ENCODE data around the gene ZNF785. TPM values are rescaled to one million over a fixed set of nuclear protein-coding genes. Genes with fewer than 3 reads are reported as not detected.
"Not testable (repeated sequence)": the region's sequence is repeated elsewhere in the genome, so short reads cannot be mapped to it uniquely, and the experiment has no call there.

ZNF785 gene
- total RNA-seq, 2 donors from 2014 or later = 10.9 to 12.6 TPM

DNA sequence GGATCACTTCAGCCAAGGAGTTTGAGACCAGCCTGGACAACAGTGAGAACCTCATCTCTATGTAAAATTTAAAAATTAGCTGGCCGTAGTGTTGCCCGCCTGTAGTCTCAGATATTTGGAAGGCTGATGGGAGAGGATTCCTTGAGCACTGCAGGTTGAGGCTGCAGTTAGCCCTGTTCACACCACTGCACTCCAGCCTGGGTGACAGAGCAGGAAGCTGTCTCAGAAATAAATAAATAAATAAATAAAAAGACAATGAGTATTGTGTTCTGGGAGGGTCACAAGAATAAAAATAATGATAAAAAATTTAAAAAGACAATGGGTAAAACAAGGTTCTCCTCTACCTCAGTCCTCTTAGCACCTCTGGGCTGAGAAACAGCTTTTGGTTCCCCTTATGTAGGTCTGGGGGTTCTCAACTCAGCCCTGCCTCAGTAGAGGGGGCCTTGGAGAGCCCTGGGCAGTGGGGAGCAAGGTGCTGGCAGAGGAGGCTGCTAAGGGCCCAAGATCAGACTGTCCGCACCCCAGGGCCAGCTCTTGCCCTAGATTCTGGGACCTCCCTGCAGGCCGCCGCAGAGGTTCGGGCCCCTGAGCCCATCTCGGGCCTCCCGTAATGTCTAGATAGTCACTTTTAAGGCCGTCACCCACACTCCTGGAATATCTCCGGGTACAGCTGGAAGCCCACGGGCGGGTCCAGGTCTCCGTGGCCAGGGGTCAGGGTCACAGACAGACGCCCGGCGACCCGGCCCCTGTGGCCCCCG, 30.8 kb downstream of the ZNF785 start:
- H3K27me3 Mint-ChIP-seq (ENCODE audit: low read depth) = no peaks in the 10 kb centered on the region
- ATAC-seq (replicated peaks in 1 of 2) (no peak), DNase-seq (no peak)
- H3K4me1 Mint-ChIP-seq (ENCODE audit: low read depth) = peaks cover 69% of the 10 kb centered on the region
- peaks cover 3 to 10% of the 10 kb centered on the region in 2 donors for H3K36me3 Mint-ChIP-seq (ENCODE audit: insufficient read depth in 2 of 2)
- H3K4me3 Mint-ChIP-seq = no peak overlapping the region
- H3K9me3 Mint-ChIP-seq = no peaks in the 10 kb centered on the region
- H3K27ac Mint-ChIP-seq = no peak overlapping the region

DNA sequence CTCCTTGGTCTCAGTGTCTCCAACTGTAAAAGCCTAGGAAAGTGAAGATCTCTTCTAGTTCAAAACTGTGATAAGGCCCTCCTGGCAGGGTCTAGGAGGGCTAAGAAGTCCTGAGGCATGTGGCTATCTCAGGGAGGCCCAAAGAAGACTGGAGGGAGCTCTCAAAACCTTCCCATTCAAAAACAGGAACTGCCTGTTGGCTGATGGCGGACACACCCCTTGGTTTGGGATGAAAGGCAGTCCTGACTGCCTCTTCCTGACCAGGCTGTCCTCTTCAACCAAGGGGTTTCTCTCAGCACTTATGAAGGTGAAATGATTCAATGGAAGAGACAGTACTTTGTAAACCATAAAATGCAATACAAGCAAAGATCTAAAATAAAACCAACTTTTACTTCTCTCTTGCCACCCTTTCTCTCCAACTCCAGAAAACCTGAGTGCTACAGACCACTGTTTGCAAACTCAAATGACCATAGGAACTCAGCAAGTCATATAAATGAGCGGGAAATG, 32.1 kb downstream of the ZNF785 start:
- H3K4me3 Mint-ChIP-seq = peak overlapping the region in 1 of 2 donors; percentile 6
- DNase-seq = no peak
- peaks cover 3 to 7% of the 10 kb centered on the region in 2 donors for H3K36me3 Mint-ChIP-seq (ENCODE audit: insufficient read depth in 2 of 2)
- peaks cover 61% of the 10 kb centered on the region for H3K4me1 Mint-ChIP-seq (ENCODE audit: low read depth)
- H3K27me3 Mint-ChIP-seq (ENCODE audit: low read depth) = no peaks in the 10 kb centered on the region
- H3K9me3 Mint-ChIP-seq = no peaks in the 10 kb centered on the region
- H3K27ac Mint-ChIP-seq = peak overlapping the region; percentile 57
- no peak for ATAC-seq (replicated peaks in 1 of 2)

DNA sequence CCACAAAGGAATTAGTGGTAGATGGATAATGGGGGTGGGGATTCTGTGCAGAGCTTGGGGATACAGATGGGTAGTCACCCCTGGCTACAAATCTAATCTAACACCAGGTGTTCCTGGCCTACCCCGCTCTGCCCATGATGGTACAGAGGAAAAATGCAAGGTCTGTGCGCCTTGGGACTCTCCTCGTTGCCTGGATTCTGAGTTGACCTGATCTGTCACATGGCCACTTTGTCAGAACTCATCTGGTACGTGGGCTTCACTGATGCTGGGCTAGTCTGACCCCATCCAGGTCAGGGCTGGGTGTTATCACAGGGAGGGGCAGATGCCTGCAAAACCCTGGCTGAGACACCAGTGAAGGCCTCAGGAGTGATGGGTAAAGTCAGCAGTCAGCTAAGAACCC, 32.5 kb downstream of the ZNF785 start:
- Mint-ChIP-seq H3K36me3 (ENCODE audit: insufficient read depth in 2 of 2) (peaks cover 3 to 7% of the 10 kb centered on the region in 2 donors), H3K4me1 (ENCODE audit: low read depth) (peaks cover 60% of the 10 kb centered on the region), H3K4me3 (peak overlapping the region in 1 of 2 donors; percentile 62), H3K9me3 (no peaks in the 10 kb centered on the region), H3K27ac (peak overlapping the region; percentile 88), H3K27me3 (ENCODE audit: low read depth) (no peaks in the 10 kb centered on the region)
- no peak for DNase-seq
- ATAC-seq (replicated peaks in 1 of 2) = no peak

DNA sequence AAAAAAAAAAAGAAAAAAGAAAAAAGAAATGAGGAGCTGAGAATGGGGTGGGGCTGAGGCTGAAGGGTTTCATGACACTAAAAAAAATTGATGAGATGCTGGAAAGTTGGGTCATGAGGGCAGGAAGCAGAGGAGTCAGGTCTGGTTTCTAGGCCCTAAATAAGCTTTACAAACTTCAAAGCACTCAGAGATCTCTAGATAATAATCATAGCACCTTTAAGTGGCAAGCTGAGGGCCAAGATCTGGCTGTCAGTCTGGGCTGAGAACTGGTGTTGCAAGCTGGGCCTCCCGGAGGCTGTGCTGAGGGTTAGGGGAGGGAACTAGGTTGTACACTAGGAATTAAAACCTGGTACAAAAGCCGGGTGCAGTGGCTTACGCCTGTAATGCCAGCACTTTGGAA, 33.7 kb downstream of the ZNF785 start:
- peak; percentile 82 to 88 for ATAC-seq (replicated peaks in 1 of 2)
- Mint-ChIP-seq H3K27me3 (ENCODE audit: low read depth) (no peaks in the 10 kb centered on the region), H3K27ac (peak overlapping the region; percentile 88), H3K36me3 (ENCODE audit: insufficient read depth in 2 of 2) (peaks cover 3 to 5% of the 10 kb centered on the region in 2 donors), H3K9me3 (no peaks in the 10 kb centered on the region), H3K4me3 (peak overlapping the region; percentile 74 to 81), H3K4me1 (ENCODE audit: low read depth) (peaks cover 54% of the 10 kb centered on the region)
- DNase-seq = peak; percentile 40 to 53

DNA sequence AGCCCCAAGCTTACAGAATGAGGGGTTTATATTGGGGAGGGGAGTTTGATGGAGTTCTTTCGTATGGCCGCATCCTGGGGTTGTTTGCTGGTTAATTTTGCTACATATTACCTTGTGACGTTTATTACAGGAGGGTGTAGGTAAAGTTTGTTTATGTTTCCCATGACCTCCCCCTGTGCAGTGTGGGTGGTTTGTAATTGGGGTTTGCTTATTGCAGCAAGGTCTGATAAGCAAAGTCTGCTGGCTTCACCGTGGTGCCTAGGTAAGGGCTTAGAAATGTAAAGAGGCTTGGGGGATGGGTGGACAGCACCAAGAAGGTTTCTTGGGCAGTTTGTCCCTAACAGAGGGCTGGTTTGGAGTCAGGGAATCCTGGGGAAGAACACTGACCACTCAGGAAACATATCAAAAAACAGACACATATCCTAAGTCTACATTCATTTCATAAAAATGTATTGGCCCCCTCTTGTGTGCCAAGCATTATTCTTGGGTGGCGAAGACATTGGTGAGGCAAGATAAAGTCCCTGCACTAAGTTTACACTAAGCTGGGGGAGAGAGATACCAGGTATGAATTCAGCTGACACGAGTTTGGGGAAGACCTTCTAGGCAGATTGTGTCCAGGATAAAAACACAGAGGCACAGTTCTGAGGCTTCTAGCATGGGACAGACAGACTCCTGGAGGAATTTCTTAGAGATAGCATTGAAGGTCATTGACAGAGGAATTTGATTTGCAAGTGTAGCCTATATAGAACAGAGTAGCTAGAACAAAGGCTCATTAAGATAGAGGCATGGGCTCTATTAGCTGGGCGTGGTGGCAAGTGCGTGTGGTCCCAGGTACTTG, 36.9 kb downstream of the ZNF785 start:
- DNase-seq (no peak), ATAC-seq (replicated peaks in 1 of 2) (no peak)
- no peak overlapping the region for H3K27ac Mint-ChIP-seq
- peaks cover 0 to 3% of the 10 kb centered on the region in 2 donors for H3K36me3 Mint-ChIP-seq (ENCODE audit: insufficient read depth in 2 of 2)
- H3K4me3 Mint-ChIP-seq = no peak overlapping the region
- peaks cover 32% of the 10 kb centered on the region for H3K4me1 Mint-ChIP-seq (ENCODE audit: low read depth)
- H3K9me3 Mint-ChIP-seq = no peaks in the 10 kb centered on the region
- H3K27me3 Mint-ChIP-seq (ENCODE audit: low read depth) = no peaks in the 10 kb centered on the region

DNA sequence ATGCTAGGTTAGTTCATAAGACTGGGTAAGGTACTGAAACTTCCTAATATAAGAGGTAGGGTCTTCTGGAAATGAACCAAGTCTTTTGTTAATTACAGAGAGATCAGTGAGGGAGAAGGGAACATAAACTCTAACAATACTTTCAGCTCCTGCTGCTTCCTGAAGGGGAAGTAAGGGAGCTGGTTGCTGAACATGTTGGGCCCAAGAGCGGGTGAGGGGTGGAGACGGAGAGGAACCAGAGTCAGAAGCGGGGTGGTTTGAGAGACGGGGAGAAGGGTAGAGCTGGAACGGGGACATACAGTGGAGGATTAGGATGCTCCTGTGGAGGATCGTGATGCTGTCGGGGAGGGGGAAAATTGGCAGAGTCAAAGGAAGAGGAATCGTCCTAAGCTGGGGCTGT, 39.4 kb downstream of the ZNF785 start:
- ATAC-seq (replicated peaks in 1 of 2) = no peak
- Mint-ChIP-seq H3K27ac (no peak overlapping the region), H3K9me3 (no peaks in the 10 kb centered on the region), H3K36me3 (ENCODE audit: insufficient read depth in 2 of 2) (no peaks in the 10 kb centered on the region), H3K4me3 (no peak overlapping the region), H3K4me1 (ENCODE audit: low read depth) (peaks cover 7% of the 10 kb centered on the region), H3K27me3 (ENCODE audit: low read depth) (no peaks in the 10 kb centered on the region)
- no peak for DNase-seq

DNA sequence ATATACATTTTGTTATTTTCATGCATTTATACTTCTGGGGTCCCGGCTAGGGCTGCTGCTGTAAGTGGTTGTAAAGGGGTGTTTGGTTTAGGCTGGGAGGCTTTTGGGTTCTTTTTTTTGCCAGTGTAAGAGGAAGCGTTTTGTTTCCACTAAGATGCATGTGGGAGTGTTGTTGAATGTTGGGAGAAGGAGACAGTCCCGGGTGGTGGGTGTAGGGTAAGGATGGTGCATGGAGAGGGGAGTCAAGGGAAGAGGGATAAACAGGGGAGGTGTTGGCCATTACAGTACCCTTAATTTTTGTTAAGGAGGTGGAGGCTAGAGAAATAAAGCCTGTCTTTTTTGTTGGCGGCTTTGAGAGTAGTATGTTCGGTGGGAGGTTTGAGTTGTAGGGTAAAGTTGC, 42.4 kb downstream of the ZNF785 start:
- Mint-ChIP-seq H3K4me3 (no peak overlapping the region), H3K27ac (no peak overlapping the region), H3K9me3 (no peaks in the 10 kb centered on the region), H3K27me3 (ENCODE audit: low read depth) (no peaks in the 10 kb centered on the region), H3K36me3 (ENCODE audit: insufficient read depth in 2 of 2) (peaks cover 0 to 2% of the 10 kb centered on the region in 2 donors), H3K4me1 (ENCODE audit: low read depth) (peaks cover 11% of the 10 kb centered on the region)
- ATAC-seq (replicated peaks in 1 of 2) (no peak), DNase-seq (no peak)

DNA sequence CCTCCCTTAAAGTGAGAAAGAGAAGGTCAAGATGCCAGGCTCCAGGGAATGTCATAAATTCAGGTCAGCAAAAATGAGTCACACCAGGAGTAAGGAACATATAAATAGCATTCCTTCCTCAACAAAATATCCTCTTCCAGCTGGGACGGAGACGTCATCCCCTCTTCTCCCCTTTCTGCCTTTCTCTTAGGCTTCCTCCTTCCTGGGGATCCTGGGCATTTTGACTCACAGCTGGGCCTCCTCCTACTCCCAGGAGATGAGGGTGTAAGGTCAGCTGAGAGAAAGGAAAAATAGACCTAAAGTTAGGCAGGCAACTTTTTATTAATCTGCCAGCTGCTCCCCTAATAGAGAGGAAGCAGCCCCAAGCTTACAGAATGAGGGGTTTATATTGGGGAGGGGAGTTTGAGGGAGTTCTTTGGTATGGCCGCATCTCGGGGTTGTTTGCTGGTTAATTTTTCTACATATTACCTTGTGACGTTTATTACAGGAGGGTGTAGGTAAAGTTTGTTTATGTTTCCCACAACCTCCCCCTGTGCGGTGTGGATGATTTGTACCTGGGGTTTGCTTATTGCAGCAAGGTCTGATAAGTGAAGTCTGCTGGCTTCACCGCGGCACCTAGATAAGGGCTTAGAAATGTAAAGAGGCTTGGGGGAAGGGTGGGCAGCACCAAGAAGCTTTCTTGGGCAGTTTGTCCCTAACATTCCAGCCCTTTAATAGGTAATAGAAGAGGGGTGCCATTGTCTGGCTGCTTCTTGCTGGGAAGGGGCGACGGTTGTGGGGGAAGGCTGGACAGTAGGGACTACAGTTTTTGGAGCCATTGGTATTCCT, 43.8 kb downstream of the ZNF785 start:
- Mint-ChIP-seq H3K4me3 (no peak overlapping the region), H3K27ac (no peak overlapping the region), H3K4me1 (ENCODE audit: low read depth) (peaks cover 25% of the 10 kb centered on the region), H3K27me3 (ENCODE audit: low read depth) (no peaks in the 10 kb centered on the region), H3K36me3 (ENCODE audit: insufficient read depth in 2 of 2) (peaks cover 2 to 5% of the 10 kb centered on the region in 2 donors), H3K9me3 (no peaks in the 10 kb centered on the region)
- DNase-seq (no peak), ATAC-seq (replicated peaks in 1 of 2) (no peak)

DNA sequence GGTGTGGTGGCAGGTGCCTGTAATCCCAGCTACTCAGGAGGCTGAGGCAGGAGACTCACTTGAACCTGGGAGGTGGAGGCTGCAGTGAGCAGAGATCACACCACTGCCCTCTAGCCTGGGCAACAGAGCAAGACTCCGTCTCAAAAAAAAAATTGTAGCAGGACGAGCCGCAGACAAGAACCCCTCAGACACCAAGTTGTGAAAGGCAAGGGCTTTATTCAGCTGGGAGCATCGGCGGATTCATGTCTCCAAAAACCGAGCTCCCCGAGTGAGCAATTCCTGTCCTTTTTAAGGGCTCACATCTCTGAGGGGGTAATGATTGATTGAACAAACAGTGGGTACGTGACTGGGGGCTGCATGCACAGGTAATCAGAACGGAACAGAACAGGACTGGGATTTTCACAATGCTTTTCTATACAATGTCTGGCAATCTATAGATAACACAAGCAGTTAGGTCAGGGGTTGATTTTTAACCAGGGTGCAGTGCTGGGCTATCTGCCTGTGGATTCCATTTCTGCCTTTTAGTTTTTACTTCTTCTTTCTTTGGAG, 44.5 kb downstream of the ZNF785 start:
- not testable (repeated sequence) for H3K36me3 Mint-ChIP-seq (ENCODE audit: insufficient read depth in 2 of 2); DNase-seq; H3K27me3 Mint-ChIP-seq (ENCODE audit: low read depth); H3K4me3 Mint-ChIP-seq; H3K27ac Mint-ChIP-seq; H3K9me3 Mint-ChIP-seq; ATAC-seq (replicated peaks in 1 of 2)
- peaks cover 32% of the 10 kb centered on the region for H3K4me1 Mint-ChIP-seq (ENCODE audit: low read depth)

DNA sequence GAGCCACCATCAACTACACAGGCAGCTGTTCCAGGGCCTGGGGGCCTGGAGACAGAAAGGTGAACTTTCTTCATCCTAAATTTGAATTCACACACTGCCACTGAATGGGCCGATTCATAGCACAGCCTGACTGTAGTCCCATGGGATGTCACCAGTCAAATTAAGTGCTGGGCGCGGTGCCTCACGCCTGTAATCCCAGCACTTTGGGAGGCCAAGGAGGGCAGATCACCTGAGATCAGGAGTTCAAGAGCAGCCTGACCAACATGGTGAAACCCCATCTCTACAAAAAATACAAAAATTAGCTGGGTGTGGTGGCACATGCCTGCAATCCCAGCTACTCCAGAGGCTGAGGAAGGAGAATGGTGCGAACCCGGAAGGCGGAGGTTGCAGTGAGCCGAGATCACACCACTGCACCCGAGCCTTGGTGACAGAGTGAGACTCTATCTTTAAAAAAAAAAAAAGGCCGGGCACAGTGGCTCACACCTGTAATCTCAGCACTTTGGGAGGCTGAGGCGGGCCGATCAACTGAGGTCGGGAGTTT, 45.4 kb downstream of the ZNF785 start:
- H3K27me3 Mint-ChIP-seq (ENCODE audit: low read depth); H3K36me3 Mint-ChIP-seq (ENCODE audit: insufficient read depth in 2 of 2); H3K9me3 Mint-ChIP-seq; H3K4me3 Mint-ChIP-seq; H3K27ac Mint-ChIP-seq; ATAC-seq (replicated peaks in 1 of 2); DNase-seq: not testable (repeated sequence)
- H3K4me1 Mint-ChIP-seq (ENCODE audit: low read depth) = peaks cover 36% of the 10 kb centered on the region

DNA sequence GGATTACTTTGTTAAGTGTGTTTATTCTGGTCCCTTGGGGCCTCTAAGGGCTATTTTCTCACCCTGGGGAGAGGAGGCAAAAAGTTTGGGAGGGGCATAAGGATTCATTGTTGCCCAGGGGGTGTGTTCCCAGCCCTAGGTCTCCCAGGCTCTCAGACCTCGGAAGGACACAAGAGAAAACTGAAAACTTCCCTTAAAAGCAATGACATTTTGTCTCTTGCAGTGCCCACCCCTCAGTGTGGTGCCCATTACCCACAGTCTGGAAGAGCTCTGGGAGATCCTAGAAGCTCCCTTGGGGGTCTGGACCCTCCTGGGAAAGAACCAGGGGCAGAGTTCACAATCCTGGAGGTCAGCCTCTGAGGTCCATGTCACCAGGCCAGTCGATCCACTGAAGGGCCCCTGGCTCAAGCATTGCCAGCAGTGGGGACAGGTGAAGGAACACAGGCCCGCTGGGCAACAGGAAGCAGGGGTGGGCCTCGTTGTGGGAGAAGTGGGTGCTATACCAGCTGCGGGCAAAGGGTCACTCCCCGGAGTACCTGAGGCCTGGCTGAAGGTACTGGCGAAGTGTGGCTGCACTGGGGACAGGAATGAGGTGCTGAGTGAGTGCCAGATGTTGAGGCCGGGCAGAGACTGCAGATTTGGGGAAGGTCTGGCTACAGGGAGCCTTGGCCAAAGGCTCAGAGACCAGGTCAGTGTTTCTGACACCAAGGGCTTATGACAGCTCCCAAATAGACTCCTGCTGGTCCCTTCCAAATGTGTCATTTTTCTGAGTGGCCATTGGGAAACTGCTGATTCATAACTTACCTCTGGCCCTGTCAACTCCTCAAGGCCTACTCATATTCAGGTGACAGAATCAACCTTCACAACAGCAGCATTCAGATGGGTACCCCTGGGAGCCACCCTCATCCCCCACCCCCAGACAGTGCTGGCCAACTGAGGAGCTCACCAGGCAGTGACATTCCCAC, 46.2 kb downstream of the ZNF785 start:
- Mint-ChIP-seq H3K36me3 (ENCODE audit: insufficient read depth in 2 of 2) (peaks cover 6 to 11% of the 10 kb centered on the region in 2 donors), H3K4me1 (ENCODE audit: low read depth) (peaks cover 36% of the 10 kb centered on the region), H3K27ac (no peak overlapping the region), H3K27me3 (ENCODE audit: low read depth) (no peaks in the 10 kb centered on the region), H3K4me3 (no peak overlapping the region), H3K9me3 (no peaks in the 10 kb centered on the region)
- no peak for ATAC-seq (replicated peaks in 1 of 2)
- DNase-seq = no peak
